ENCODE results near the gene UVSSA. TPM values are rescaled to one million over a fixed set of nuclear protein-coding genes. Genes with fewer than 3 reads are reported as not detected.

UVSSA gene
- total RNA-seq, 2 donors from 2014 or later: 50.4 to 61.6 TPM

DNA sequence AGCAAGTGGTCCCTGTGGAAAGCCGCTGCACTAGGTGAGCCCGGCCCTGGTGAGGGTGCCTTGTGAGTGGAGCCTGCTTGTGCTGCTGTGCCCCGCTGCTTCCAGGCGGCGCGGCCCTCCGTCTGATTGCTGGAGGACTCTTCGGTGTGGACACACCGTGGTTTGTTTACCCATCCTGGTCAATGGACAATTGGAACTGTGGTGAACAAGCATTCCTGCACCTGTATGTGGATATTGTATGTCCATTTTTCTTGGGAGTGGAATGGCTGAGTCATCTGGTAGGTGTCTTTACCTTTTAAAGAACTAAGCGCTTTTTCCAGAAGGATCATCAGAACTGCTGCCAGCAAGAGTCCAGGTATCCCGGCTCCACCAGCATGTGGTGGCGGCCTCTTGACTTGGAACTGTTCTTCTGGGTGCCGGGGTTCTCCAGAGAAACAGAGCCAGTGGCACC, 41.7 kb upstream of the UVSSA start:
- no peak overlapping the region for H3K9ac ChIP-seq (ENCODE audit: extremely low read depth, low read length, poor library complexity, severe bottlenecking)
- no peak overlapping the region for H3K4me3 Mint-ChIP-seq
- peaks cover 15% of the 10 kb centered on the region for H3K4me1 Mint-ChIP-seq
- no peaks in the 10 kb centered on the region for H3K27me3 Mint-ChIP-seq (ENCODE audit: insufficient read depth)
- H3K4me1 ChIP-seq (ENCODE audit: control insufficient read depth, insufficient read depth, low read length): peaks cover 5% of the 10 kb centered on the region
- no peak for TF ChIP-seq CTCF (conservative IDR thresholded peaks at IDR 0.05)
- H3K4me3 ChIP-seq (ENCODE audit: low read length): no peak overlapping the region
- peaks cover 40% of the 10 kb centered on the region for H3K36me3 Mint-ChIP-seq (ENCODE audit: low read depth)
- H3K27ac Mint-ChIP-seq: no peak overlapping the region
- no peak overlapping the region for H3K27ac ChIP-seq (ENCODE audit: low read depth, low read length)
- peaks cover 24% of the 10 kb centered on the region for H3K36me3 ChIP-seq (ENCODE audit: control insufficient read depth, insufficient read depth, low read length)
- no peaks in the 10 kb centered on the region for H3K9me3 ChIP-seq (ENCODE audit: control insufficient read depth, low read length)
- no peak for DNase-seq
- no peaks in the 10 kb centered on the region for H3K27me3 ChIP-seq (ENCODE audit: control insufficient read depth, insufficient read depth, low read length, poor library complexity, severe bottlenecking)
- WGBS, 2 experiments (ENCODE audit: insufficient coverage in 1 of 2, insufficient read length in 1 of 2): 88 to 91% methylated on average over 11 to 13 of the region's 13 CpGs
- no peaks in the 10 kb centered on the region for H3K9me3 Mint-ChIP-seq

DNA sequence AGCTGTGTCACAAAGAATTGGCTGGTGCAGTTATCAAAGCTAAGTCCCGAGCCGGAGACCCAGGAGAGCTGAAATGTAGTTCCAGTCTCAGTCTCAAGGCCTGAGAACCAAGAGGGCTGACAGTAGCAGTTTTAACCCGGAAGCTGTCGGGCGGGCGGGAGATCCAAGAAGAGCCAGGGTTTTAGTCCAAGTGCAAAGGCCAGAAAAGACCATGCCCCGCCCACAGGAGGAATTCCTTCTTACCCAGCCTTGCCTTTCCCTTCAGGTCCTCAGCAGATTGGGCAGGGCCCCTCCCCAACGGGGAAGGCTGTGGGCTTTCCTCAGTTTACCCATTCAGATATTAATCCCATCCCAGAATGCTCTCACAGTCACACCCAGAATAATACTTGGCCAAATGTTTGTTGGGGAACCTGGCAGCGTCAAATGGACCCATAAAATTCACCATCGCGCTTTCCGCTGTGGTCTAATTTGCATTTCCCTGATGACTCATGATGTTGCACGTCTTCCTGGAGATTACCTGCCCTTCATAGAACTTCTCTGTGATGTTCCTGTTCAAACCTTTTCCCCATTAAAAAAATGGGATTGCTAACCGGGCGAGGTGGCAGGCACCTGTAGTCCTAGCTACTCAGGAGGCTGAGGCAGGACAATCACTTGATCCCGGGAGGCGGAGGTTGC, 41.1 kb upstream of the UVSSA start:
- Mint-ChIP-seq H3K4me3 (no peak overlapping the region), H3K27me3 (ENCODE audit: insufficient read depth) (no peaks in the 10 kb centered on the region), H3K36me3 (ENCODE audit: low read depth) (peaks cover 34% of the 10 kb centered on the region), H3K4me1 (peaks cover 15% of the 10 kb centered on the region), H3K9me3 (no peaks in the 10 kb centered on the region), H3K27ac (peak overlapping the region; percentile 30)
- no peak for TF ChIP-seq CTCF (conservative IDR thresholded peaks at IDR 0.05)
- Histone ChIP-seq H3K4me3 (ENCODE audit: low read length) (no peak overlapping the region), H3K4me1 (ENCODE audit: control insufficient read depth, insufficient read depth, low read length) (peaks cover 5% of the 10 kb centered on the region), H3K9ac (ENCODE audit: extremely low read depth, low read length, poor library complexity, severe bottlenecking) (no peak overlapping the region), H3K9me3 (ENCODE audit: control insufficient read depth, low read length) (no peaks in the 10 kb centered on the region), H3K27ac (ENCODE audit: low read depth, low read length) (no peak overlapping the region), H3K36me3 (ENCODE audit: control insufficient read depth, insufficient read depth, low read length) (peaks cover 18% of the 10 kb centered on the region), H3K27me3 (ENCODE audit: control insufficient read depth, insufficient read depth, low read length, poor library complexity, severe bottlenecking) (no peaks in the 10 kb centered on the region)
- peak; percentile 41 for DNase-seq
- WGBS, 2 experiments (ENCODE audit: insufficient coverage in 1 of 2, insufficient read length in 1 of 2): 89 to 90% methylated on average over 17 of the region's 17 CpGs

DNA sequence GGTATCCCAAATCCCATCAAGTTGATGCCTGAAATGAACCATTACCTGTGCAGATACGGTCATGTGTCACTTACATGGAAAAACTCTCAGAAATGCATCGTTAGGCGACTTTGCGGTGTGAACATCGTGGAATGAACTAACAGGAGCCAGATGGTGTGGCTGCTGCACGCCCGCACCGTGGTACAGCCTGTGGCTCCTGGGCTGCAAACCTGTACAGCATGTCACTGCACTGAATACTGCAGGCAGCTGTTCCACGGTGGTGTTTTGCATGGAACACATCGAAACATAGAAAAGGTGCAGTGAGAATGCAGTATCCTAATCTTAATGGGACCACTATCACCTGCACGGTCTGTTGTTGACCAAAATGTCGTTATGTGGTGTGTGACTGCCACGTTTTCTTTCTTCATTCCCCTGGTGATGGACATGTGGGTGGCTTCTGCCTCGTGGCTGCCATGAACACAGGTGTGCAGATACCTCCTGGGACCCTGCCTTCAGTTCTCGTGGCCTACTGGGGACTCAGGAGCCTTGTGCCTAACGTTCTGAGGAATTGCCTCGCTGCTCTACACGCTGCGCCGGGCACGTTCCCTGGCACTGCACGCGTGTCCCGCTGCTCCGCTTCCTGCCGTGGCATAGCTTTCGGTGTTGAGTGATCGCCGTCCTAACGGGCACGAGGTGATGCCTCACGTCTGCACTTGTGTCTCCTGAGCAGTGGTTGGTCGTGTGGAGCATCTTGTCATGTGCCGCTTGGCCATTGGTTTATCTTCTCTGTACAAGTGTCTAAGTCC, 38.9 kb upstream of the UVSSA start:
- no peak for DNase-seq
- peak overlapping the region; percentile 77 for H3K4me3 ChIP-seq (ENCODE audit: low read length)
- no peak overlapping the region for H3K27ac ChIP-seq (ENCODE audit: low read depth, low read length)
- H3K36me3 ChIP-seq (ENCODE audit: control insufficient read depth, insufficient read depth, low read length): peaks cover 21% of the 10 kb centered on the region
- Mint-ChIP-seq H3K4me1 (peaks cover 15% of the 10 kb centered on the region), H3K9me3 (peaks cover 2% of the 10 kb centered on the region), H3K4me3 (no peak overlapping the region), H3K27me3 (ENCODE audit: insufficient read depth) (no peaks in the 10 kb centered on the region), H3K36me3 (ENCODE audit: low read depth) (peaks cover 39% of the 10 kb centered on the region), H3K27ac (peak overlapping the region; percentile 74)
- H3K9me3 ChIP-seq (ENCODE audit: control insufficient read depth, low read length): peaks cover 4% of the 10 kb centered on the region
- 96 to 99% methylated on average over 34 of the region's 34 CpGs for WGBS, 2 experiments (ENCODE audit: insufficient coverage in 1 of 2, insufficient read length in 1 of 2)
- no peaks in the 10 kb centered on the region for H3K27me3 ChIP-seq (ENCODE audit: control insufficient read depth, insufficient read depth, low read length, poor library complexity, severe bottlenecking)
- H3K9ac ChIP-seq (ENCODE audit: extremely low read depth, low read length, poor library complexity, severe bottlenecking): no peak overlapping the region
- H3K4me1 ChIP-seq (ENCODE audit: control insufficient read depth, insufficient read depth, low read length): peaks cover 5% of the 10 kb centered on the region
- TF ChIP-seq CTCF (conservative IDR thresholded peaks at IDR 0.05): no peak
